NCI-H774 (cell line): ENCODE data around the gene VLDLR.

Experiments
- DNase-seq: peaks from one replicate; lab custom pipeline; 2025; lab: John Stamatoyannopoulos, UW

Gene VLDLR

DNA sequence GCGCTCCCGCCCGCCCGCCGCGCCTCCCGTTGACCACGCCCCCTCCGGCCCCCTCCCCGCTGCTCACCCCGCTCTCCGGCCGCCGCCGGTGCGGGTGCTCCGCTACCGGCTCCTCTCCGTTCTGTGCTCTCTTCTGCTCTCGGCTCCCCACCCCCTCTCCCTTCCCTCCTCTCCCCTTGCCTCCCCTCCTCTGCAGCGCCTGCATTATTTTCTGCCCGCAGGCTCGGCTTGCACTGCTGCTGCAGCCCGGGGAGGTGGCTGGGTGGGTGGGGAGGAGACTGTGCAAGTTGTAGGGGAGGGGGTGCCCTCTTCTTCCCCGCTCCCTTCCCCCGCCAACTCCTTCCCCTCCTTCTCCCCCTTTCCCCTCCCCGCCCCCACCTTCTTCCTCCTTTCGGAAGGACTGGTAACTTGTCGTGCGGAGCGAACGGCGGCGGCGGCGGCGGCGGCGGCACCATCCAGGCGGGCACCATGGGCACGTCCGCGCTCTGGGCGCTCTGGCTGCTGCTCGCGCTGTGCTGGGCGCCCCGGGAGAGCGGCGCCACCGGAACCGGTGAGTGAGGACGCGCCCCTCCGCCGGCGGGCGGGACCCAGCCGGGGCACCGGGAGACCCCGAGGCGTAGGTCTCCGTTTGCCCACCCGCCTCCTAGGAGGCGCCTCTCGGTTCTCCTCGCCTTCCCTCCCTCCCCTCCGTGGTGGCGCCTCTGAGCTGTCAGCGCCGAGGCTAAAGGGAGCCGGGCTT is at the start of gene VLDLR:
VLDLR (plus strand) TSS at position 66 of the 739 bp plus-strand sequence; CDS start at position 469, 403 bp downstream.
- peak; percentile 73 for DNase-seq

GRCh38 chr9:2574203-2574602 is 47.4 kb upstream of the VLDLR start:
- no peak for DNase-seq

GRCh38 chr9:2576631-2577030 is 45.0 kb upstream of the VLDLR start:
- peak; percentile 37 for DNase-seq

- no peak for DNase-seq
These were observed 38.1 kb upstream of the VLDLR start for GRCh38 chr9:2583308-2584013.

DNA sequence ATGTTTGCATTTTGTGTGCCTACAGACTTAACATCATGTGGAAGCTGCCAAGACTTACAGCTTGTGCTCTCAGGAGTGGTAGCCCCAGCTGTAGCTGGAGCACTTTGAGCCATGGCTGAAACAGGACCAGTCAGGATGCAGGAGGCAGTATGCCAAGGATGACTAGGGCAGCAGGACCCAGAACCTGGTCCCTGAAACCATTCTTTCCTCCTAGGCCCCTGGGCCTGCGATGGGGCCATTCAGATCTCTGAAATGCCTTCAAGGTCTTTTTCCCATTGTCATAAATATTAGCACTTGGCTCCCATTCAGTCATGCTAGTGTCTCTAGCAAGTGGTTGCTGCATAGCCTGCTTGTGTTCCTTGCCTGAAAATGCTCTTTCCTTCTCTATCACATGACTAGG is 29.6 kb upstream of the VLDLR start:
- DNase-seq = no peak

GRCh38 chr9:2593744-2594143 is 27.8 kb upstream of the VLDLR start:
- DNase-seq = no peak

- no peak for DNase-seq
These were observed 25.6 kb upstream of the VLDLR start for GRCh38 chr9:2595973-2596372.

- no peak for DNase-seq
These were observed 24.1 kb upstream of the VLDLR start for GRCh38 chr9:2597483-2597882.

DNA sequence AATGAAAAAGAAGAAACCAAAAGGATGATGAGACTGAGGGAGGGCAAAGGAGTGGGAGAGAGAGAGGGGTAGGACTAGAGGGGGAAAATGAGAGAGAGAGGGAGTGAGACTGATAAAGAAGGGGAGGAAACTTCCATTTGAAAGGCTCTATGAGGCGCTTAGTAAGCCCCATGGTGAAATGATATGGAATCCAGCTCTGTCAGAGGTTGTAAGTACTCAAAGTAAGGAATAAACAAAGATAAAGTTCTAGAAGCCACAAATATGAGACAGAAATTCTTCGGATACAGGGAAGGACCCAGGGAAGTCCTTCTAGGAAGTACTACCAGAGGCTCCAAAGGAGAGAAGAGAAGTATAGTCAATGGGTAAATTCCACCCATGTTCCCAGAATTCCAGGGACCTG is 21.7 kb upstream of the VLDLR start:
- no peak for DNase-seq

- DNase-seq = no peak
These were observed 21.3 kb upstream of the VLDLR start for GRCh38 chr9:2600307-2600706.

DNA sequence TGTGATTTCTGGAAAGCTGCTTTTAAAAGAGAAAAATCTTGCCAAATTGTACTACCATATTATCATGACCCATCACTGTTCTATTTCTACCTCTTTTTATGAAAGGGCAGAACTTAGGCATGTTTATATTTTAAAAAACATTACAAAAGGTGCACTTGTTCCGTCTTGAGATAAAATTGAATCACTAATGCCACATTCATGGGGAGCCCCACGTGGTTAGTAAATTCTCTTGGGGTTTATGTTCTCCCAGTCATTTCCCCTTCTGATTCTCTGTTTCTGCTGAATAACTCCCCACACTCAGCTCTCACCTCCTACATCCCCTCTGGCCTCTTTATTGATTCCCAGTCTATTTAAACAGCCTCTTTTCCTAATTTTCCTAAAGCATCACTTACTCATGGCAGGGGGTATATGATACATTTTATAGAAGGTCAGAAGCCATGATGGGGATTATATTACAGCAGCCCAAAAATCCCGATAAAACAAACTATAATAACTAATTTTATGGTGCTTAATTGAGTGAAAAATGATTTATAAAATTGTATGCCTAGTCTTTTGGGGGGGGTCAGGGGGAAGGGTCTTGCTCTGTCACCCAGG is 19.7 kb upstream of the VLDLR start:
- DNase-seq = no peak

DNA sequence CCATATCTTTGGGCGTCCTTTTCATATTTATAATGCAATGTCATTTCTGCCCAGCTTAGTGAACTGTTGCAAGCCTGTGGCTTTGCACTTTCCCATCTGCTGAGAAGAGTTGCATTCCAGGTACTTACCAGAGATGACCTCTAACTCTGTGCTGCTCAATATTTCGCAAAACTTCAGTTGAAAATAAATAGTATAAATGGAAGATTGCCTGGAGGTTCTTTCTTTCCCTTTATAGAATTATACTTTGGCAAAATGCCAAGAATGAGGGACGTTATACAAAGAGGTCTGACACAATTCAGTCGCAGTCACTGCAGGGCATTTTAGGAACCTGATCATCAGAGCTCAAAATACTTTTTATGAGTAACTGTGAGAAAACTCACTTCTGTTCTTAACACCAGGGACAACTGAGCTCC is 18.9 kb upstream of the VLDLR start:
- DNase-seq = peak; percentile 11

GRCh38 chr9:2603621-2604020 is 18.0 kb upstream of the VLDLR start:
- DNase-seq = no peak

DNA sequence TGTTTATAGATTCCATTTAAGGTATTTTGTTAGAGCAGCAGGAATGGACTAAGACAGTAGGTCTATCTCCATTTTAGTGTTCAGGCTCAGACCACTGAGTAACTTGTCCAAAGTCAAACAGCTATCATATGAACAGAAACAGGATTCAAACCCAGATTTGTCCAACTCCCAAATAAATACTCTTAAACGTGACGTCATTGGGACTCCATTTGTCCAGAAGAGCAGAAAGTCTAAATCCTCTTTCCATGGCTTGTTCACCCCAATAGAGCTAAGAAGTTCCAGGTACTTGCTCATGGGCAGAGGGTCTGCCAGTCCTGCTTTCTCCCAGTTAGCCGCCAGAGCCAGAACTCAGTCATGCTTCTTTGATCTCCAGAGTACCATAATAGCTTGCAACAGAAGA is 16.3 kb upstream of the VLDLR start:
- no peak for DNase-seq

GRCh38 chr9:2608276-2608675 is 13.3 kb upstream of the VLDLR start:
- no peak for DNase-seq

GRCh38 chr9:2610985-2611384 is 10.6 kb upstream of the VLDLR start:
- no peak for DNase-seq

DNA sequence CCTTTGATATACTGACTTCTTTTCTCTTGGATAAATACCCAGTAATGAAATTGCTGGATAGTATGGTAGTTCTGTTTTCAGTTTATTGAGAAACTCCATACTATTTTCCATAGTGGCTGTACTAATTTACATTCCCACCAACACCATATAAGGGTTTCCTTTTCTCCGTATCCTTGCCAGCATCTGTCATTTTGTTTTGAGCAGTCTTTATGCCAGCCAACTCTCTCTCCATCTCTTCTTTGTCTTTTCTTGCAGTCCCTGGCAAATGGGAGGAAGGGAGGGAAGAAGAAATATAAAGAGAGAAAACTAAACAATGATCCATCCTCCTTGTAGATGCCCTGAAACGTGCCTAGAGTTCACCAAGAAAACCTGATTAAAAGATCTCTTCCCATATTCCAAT is 9.6 kb upstream of the VLDLR start:
- DNase-seq = no peak

DNA sequence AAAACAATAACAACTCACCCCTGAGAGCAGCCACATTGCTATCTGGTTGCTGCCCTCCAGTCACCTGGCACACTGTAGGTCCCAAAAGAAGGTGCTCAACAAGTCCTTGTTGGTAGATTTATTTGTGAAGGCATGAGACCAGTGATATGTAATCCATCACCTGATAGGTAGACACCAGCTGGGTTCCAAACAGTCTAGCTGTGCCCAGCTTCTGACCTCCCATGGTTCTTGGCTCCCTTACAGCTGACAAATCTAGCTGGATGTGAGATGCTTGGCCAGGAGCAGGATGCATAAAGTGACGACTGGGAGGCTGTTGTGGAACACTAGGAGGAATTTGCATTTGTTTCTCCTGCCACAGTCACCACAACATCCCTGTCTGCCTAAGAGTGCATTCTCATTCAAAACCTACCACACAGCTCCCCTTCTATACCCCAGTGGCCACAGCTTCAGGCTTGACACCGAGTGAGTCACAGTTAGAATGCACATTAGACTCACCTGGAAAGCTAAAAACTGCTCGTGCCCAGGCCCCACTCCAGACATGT is 7.8 kb upstream of the VLDLR start:
- peak; percentile 38 for DNase-seq

DNA sequence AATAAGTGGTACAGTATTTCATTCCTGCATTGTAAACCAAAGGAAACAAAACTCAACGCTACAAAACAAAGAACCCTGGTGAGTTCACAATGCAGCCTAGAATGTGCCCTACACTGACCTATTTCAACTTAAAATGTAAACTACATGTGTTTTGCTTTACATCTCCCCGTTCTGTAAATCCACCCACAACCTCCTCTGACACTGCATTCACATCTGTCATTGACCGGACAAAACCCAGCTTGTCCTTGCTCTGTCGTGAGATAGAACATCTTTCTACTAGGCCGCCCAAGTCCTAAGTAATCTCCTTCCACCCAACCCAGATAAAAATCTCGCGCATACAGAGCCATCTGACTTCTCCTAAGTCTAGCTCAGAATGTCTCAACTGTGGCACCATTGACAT is 6.1 kb upstream of the VLDLR start:
- no peak for DNase-seq

GRCh38 chr9:2616692-2617377 is 4.8 kb upstream of the VLDLR start:
- DNase-seq = no peak

- DNase-seq = no peak
These were observed 3.3 kb upstream of the VLDLR start for GRCh38 chr9:2618289-2618688.
